Immature natural killer cell (primary cell): ENCODE data around the gene IL1RAPL2. TPM values are rescaled to one million over a fixed set of nuclear protein-coding genes. Genes with fewer than 3 reads are reported as not detected.
A peak's percentile ranks its signal among the peaks of the same experiment; 100 is the strongest.
"Not testable (repeated sequence)": the region's sequence is repeated elsewhere in the genome, so short reads cannot be mapped to it uniquely, and the experiment has no call there.

Experiments
- DNase-seq, 3 donors: peaks; one replicate each; pipeline ENCODE4 v3.0.0; 2022; ENCODE audit warnings: mixed read lengths in 1 of 3
- H3K27ac Mint-ChIP-seq, 6 donors: one replicate each; pipeline ENCODE4 v1.8.0; 2020; ENCODE audit warnings: mixed read lengths in 6 of 6, mild to moderate bottlenecking in 5 of 6, inconsistent platforms in 4 of 6, moderate library complexity in 3 of 6
- H3K27me3 Mint-ChIP-seq, 3 donors: one replicate each; pipeline ENCODE4 v1.8.0; 2020 to 2021; ENCODE audit warnings: low read depth in 3 of 3, mild to moderate bottlenecking in 3 of 3, mixed read lengths in 3 of 3, moderate library complexity in 3 of 3, inconsistent platforms in 1 of 3
- H3K36me3 Mint-ChIP-seq, 3 donors: one replicate each; pipeline ENCODE4 v1.8.0; 2020; ENCODE audit warnings: mixed read lengths in 3 of 3, inconsistent platforms in 2 of 3, mild to moderate bottlenecking in 2 of 3
- H3K4me1 Mint-ChIP-seq, 2 donors: one replicate each; pipeline ENCODE4 v1.8.0; 2020; ENCODE audit warnings: inconsistent platforms in 2 of 2, mild to moderate bottlenecking in 2 of 2, mixed read lengths in 2 of 2, moderate library complexity in 1 of 2
- H3K4me3 Mint-ChIP-seq, 5 donors: one replicate each; pipeline ENCODE4 v1.8.0; 2020; ENCODE audit warnings: mild to moderate bottlenecking in 5 of 5, mixed read lengths in 5 of 5, inconsistent platforms in 3 of 5, moderate library complexity in 3 of 5
- H3K9me3 Mint-ChIP-seq, 6 donors: one replicate each; pipeline ENCODE4 v1.8.0; 2020; ENCODE audit warnings: mild to moderate bottlenecking in 6 of 6, mixed read lengths in 6 of 6, inconsistent platforms in 4 of 6, moderate library complexity in 3 of 6
- polyA plus RNA-seq, 3 donors: library from polyadenylated mRNA; unstranded; fragments of 300-500 nt; fragmentation: Illumina TruSeq; gene quantifications; one replicate each; pipeline ENCODE4 v1.2.3, GENCODE V29; 2021

Gene IL1RAPL2
- polyA plus RNA-seq, 3 donors from 2014 or later, result not detected

DNA sequence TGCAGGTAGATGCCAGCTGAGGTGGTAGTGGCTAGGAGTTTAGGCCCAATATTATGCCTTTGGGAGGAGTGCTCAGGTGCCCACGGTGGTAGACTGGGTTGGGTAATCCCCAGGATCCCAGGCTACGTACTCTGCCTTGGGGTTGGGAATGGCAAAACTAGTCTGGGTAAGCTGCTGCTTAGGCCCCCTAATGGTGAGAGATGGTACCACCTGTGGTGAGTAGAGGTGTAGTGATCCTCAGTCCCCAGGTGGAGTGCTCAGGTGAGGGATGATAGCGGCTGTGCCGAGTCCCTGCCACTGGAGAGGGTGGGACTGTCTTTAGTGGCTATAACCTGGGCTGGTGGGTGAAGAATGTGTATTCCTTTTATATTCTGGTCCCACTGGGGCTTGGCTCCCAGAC lies 75.2 kb downstream of the IL1RAPL2 start:
- no peak overlapping the region for H3K4me3 Mint-ChIP-seq
- H3K27me3 Mint-ChIP-seq, result peaks cover 1 to 5% (median 5%) of the 10 kb centered on the region in 3 donors
- no peaks in the 10 kb centered on the region for H3K4me1 Mint-ChIP-seq
- no peak overlapping the region for H3K27ac Mint-ChIP-seq
- H3K9me3 Mint-ChIP-seq, result peaks cover 0 to 20% (median 7%) of the 10 kb centered on the region in 6 donors
- no peak for DNase-seq
- no peaks in the 10 kb centered on the region for H3K36me3 Mint-ChIP-seq

- DNase-seq, result no peak
- H3K27me3 Mint-ChIP-seq, result peaks cover 0 to 3% (median 0%) of the 10 kb centered on the region in 3 donors
- H3K4me3 Mint-ChIP-seq, result no peak overlapping the region
- H3K9me3 Mint-ChIP-seq, result peaks cover 0 to 6% (median 1%) of the 10 kb centered on the region in 6 donors
- no peak overlapping the region for H3K27ac Mint-ChIP-seq
- no peaks in the 10 kb centered on the region for H3K36me3 Mint-ChIP-seq
- H3K4me1 Mint-ChIP-seq, result no peaks in the 10 kb centered on the region
Measured at GRCh38 chrX:104647084-104647483, 81.1 kb downstream of the IL1RAPL2 start.

DNA sequence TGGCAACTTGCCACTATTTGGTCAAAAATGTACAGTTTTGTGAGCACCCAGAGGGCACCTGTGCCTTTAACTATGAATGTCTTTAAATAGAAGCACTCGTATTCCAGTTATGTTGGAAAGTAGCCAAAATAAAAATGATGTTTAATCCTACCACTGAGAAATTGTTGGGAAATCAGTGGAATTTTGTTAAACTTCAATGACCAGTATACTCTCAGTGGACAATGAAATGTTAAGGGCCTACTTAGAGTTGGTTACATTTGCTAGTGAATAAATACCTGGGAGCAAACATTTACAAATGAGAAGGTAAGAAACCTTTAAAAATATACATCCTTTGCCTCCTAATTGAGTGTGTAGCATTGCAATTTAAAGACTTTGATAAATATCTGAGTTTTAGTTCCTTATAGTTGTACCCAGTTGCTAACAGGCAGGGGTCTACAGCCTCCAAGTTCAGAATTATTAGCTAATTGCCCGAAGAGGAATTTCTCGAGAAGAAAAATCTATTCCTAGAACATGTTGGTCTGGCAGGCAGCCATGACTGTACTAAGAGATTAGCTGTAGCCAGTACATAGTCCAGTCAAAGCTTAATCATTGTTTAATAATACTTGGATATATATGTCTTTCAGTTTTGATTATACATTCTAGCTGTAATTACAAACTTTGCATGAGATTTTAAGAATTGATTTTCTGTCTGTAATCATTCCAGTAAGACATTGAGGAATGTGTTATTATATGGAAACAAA lies 93.2 kb downstream of the IL1RAPL2 start:
- Mint-ChIP-seq H3K4me3 (no peak overlapping the region), H3K36me3 (no peaks in the 10 kb centered on the region), H3K4me1 (no peaks in the 10 kb centered on the region), H3K27me3 (peaks cover 0 to 5% (median 3%) of the 10 kb centered on the region in 3 donors), H3K27ac (no peak overlapping the region), H3K9me3 (peaks cover 0 to 2% (median 0%) of the 10 kb centered on the region in 6 donors)
- DNase-seq, result no peak

- Mint-ChIP-seq H3K27me3 (peaks cover 0 to 5% (median 3%) of the 10 kb centered on the region in 3 donors), H3K27ac (no peak overlapping the region), H3K36me3 (no peaks in the 10 kb centered on the region), H3K4me1 (no peaks in the 10 kb centered on the region), H3K9me3 (peaks cover 0 to 2% (median 0%) of the 10 kb centered on the region in 6 donors), H3K4me3 (no peak overlapping the region)
- DNase-seq, result no peak
Measured at GRCh38 chrX:104660092-104660491, 94.1 kb downstream of the IL1RAPL2 start.

- Mint-ChIP-seq H3K4me3 (no peak overlapping the region), H3K9me3 (peaks cover 0 to 2% (median 0%) of the 10 kb centered on the region in 6 donors)
- no peak for DNase-seq
Measured at GRCh38 chrX:104662694-104663093, 96.7 kb downstream of the IL1RAPL2 start.

GRCh38 chrX:104665691-104666090 lies 99.7 kb downstream of the IL1RAPL2 start:
- H3K36me3 Mint-ChIP-seq, result no peaks in the 10 kb centered on the region
- H3K4me3 Mint-ChIP-seq, result no peak overlapping the region
- H3K27ac Mint-ChIP-seq, result no peak overlapping the region
- H3K4me1 Mint-ChIP-seq, result no peaks in the 10 kb centered on the region
- DNase-seq, result no peak
- peaks cover 0 to 7% (median 0%) of the 10 kb centered on the region in 3 donors for H3K27me3 Mint-ChIP-seq
- H3K9me3 Mint-ChIP-seq, result peaks cover 0 to 2% (median 0%) of the 10 kb centered on the region in 6 donors

More at GRCh38 chrX:104662694-104663093, 96.7 kb downstream of the IL1RAPL2 start:
- no peaks in the 10 kb centered on the region for H3K4me1 Mint-ChIP-seq
- no peak overlapping the region for H3K27ac Mint-ChIP-seq
- H3K27me3 Mint-ChIP-seq, result peaks cover 0 to 5% (median 0%) of the 10 kb centered on the region in 3 donors
- no peaks in the 10 kb centered on the region for H3K36me3 Mint-ChIP-seq

DNA sequence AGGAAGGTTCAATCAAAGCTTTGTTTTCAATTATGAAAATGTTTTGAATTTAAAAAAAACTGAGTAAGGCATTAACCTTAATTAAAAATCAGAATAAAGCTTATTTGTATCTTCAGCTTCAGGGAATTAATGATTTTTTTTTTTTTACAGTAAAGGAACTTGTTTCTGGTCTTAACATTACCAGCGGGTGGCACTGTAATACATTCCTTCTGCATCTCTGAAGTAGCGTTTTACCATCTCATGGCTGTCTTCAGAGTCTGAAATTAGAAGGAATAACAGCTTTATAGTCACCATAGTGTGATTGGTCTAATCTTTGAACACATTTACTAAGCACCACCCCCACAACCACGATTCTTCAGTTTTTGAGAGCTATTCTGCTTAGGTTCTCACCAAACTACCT lies 102.6 kb downstream of the IL1RAPL2 start:
- no peak overlapping the region for H3K4me3 Mint-ChIP-seq
- H3K27ac Mint-ChIP-seq, result no peak overlapping the region

DNA sequence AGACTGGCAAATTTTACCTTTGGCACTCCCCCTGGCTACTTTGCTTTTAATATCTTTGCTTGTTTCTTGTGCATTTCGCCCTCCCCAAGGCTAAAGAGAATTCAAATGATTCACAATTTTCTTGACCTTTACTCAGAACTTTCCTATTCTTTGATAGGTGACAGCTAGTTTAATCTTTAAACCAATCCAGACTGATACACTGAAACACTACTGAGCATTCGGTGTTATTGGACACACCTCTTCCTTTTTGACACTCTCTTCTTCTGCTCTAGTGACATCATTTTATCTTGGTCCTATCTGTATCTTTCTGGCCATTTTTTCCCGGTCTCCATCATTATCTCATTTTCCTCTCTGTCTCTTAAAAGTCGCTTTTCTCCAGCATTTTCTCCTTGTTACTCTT lies 103.1 kb downstream of the IL1RAPL2 start:
- DNase-seq, result no peak
- H3K36me3 Mint-ChIP-seq, result no peaks in the 10 kb centered on the region

More for the DNA sequence above, 102.6 kb downstream of the IL1RAPL2 start:
- DNase-seq, result no peak
- peaks cover 0 to 1% (median 0%) of the 10 kb centered on the region in 6 donors for H3K9me3 Mint-ChIP-seq
- H3K27me3 Mint-ChIP-seq, result peaks cover 0 to 5% (median 0%) of the 10 kb centered on the region in 3 donors
- no peaks in the 10 kb centered on the region for H3K36me3 Mint-ChIP-seq
- H3K4me1 Mint-ChIP-seq, result no peaks in the 10 kb centered on the region

GRCh38 chrX:104670051-104670450 lies 104.1 kb downstream of the IL1RAPL2 start:
- H3K27ac Mint-ChIP-seq, result no peak overlapping the region
- peaks cover 0 to 2% (median 2%) of the 10 kb centered on the region in 3 donors for H3K27me3 Mint-ChIP-seq
- H3K9me3 Mint-ChIP-seq, result no peaks in the 10 kb centered on the region
- no peak for DNase-seq
- H3K36me3 Mint-ChIP-seq, result no peaks in the 10 kb centered on the region
- H3K4me1 Mint-ChIP-seq, result no peaks in the 10 kb centered on the region
- no peak overlapping the region for H3K4me3 Mint-ChIP-seq

More for the DNA sequence above, 103.1 kb downstream of the IL1RAPL2 start:
- Mint-ChIP-seq H3K4me3 (no peak overlapping the region), H3K9me3 (no peaks in the 10 kb centered on the region), H3K27ac (no peak overlapping the region), H3K27me3 (peaks cover 0 to 3% (median 2%) of the 10 kb centered on the region in 3 donors), H3K4me1 (no peaks in the 10 kb centered on the region)

- not testable (repeated sequence) for H3K4me1 Mint-ChIP-seq, H3K4me3 Mint-ChIP-seq, H3K36me3 Mint-ChIP-seq, H3K27ac Mint-ChIP-seq, H3K9me3 Mint-ChIP-seq, DNase-seq, H3K27me3 Mint-ChIP-seq
Measured at GRCh38 chrX:104677517-104677916, 111.5 kb downstream of the IL1RAPL2 start.

- Mint-ChIP-seq H3K4me3 (no peak overlapping the region), H3K36me3 (no peaks in the 10 kb centered on the region), H3K4me1 (peaks cover 0 to 7% of the 10 kb centered on the region in 2 donors), H3K27ac (peak overlapping the region in 3 of 6 donors; percentile 51 to 89 (median 83)), H3K27me3 (peaks cover 0 to 2% (median 1%) of the 10 kb centered on the region in 3 donors), H3K9me3 (peaks cover 0 to 3% (median 0%) of the 10 kb centered on the region in 6 donors)
- DNase-seq, result peak; percentile 8 to 20 (median 20)
Measured at GRCh38 chrX:104679175-104679574, 113.2 kb downstream of the IL1RAPL2 start.

DNA sequence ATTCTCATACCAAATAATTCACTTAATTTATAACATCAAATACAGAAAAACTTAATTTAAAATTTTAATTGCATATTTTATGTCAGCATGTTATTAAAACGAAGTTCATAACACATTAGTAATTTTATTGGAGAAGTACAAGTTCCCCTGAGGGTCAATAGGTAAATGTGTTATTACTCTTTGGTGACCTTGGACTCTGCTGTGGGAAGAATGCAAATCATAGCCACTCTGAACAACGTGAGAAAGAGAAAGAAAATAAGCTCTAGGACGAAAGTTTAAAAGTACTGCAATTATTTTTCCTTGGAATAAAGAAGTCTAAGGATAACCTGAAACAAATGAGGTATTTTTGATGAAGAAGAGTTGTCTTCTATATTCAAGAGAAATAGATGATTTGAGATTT lies 115.2 kb downstream of the IL1RAPL2 start:
- H3K36me3 Mint-ChIP-seq, result no peaks in the 10 kb centered on the region
- no peak overlapping the region for H3K27ac Mint-ChIP-seq
- H3K27me3 Mint-ChIP-seq, result peaks cover 0 to 2% (median 2%) of the 10 kb centered on the region in 3 donors
- peaks cover 0 to 5% (median 0%) of the 10 kb centered on the region in 6 donors for H3K9me3 Mint-ChIP-seq
- no peak for DNase-seq
- peaks cover 0 to 7% of the 10 kb centered on the region in 2 donors for H3K4me1 Mint-ChIP-seq
- H3K4me3 Mint-ChIP-seq, result no peak overlapping the region

- Mint-ChIP-seq H3K4me1 (peaks cover 0 to 6% of the 10 kb centered on the region in 2 donors), H3K36me3 (no peaks in the 10 kb centered on the region), H3K27ac (no peak overlapping the region), H3K4me3 (no peak overlapping the region), H3K9me3 (peaks cover 0 to 2% (median 0%) of the 10 kb centered on the region in 6 donors), H3K27me3 (peaks cover 0 to 8% (median 2%) of the 10 kb centered on the region in 3 donors)
- DNase-seq, result no peak
Measured at GRCh38 chrX:104684077-104684476, 118.1 kb downstream of the IL1RAPL2 start.

- Mint-ChIP-seq H3K4me3 (no peak overlapping the region), H3K36me3 (no peaks in the 10 kb centered on the region), H3K27me3 (peaks cover 0 to 2% (median 0%) of the 10 kb centered on the region in 3 donors), H3K9me3 (no peaks in the 10 kb centered on the region), H3K4me1 (no peaks in the 10 kb centered on the region), H3K27ac (no peak overlapping the region)
- no peak for DNase-seq
Measured at GRCh38 chrX:104695593-104695992, 129.6 kb downstream of the IL1RAPL2 start.
